SK-N-SH treated with all-trans-retinoic acid at 6 μM for 48 hours (cell line): Measurements from ENCODE around the gene SIRPB1.

Experiments
- ATAC-seq: fragments of 200-7000 bp; cut with Tn5 transposase; 3 replicates; pipeline ENCODE4 v1.9.1; 2020; ENCODE audit warnings: mild to moderate bottlenecking, moderate library complexity
- ARNTL ChIP-seq: fragments of 450-650 bp; formaldehyde crosslinking; IDR thresholded peaks from 2 replicates; pipeline ENCODE4 v1.5.0; 2020; ENCODE audit warnings: low read depth, mild to moderate bottlenecking, moderate library complexity, borderline replicate concordance
- BACH2 ChIP-seq: fragments of 250-450 bp; sonication (Bioruptor Pico); IDR thresholded peaks from 2 replicates; pipeline ENCODE4 v1.9.0; 2021; ENCODE audit warnings: mild to moderate bottlenecking, borderline replicate concordance
- CREB5 ChIP-seq: fragments of 250-450 bp; sonication (Bioruptor Pico); IDR thresholded peaks from 2 replicates; pipeline ENCODE4 v1.5.1; 2020; ENCODE audit warnings: low read depth, mild to moderate bottlenecking, moderate library complexity
- CSDC2 ChIP-seq: fragments of 250-450 bp; sonication (Bioruptor Pico); IDR thresholded peaks from 2 replicates; pipeline ENCODE4 v1.5.0; 2020; ENCODE audit warnings: mild to moderate bottlenecking, moderate library complexity
- CSRNP3 ChIP-seq: fragments of 250-450 bp; sonication (Bioruptor Pico); IDR thresholded peaks from 2 replicates; pipeline ENCODE4 v1.5.1; 2021; ENCODE audit warnings: mild to moderate bottlenecking, moderate library complexity
- ESRRG ChIP-seq: fragments of 250-450 bp; sonication (Bioruptor Pico); IDR thresholded peaks from 2 replicates; pipeline ENCODE4 v1.6.1; 2021; ENCODE audit warnings: mild to moderate bottlenecking
- GLIS3 ChIP-seq: fragments of 250-450 bp; sonication (Bioruptor Pico); IDR thresholded peaks from 2 replicates; pipeline ENCODE4 v1.5.0; 2020; ENCODE audit warnings: mild to moderate bottlenecking, moderate library complexity
- OSR1 ChIP-seq: fragments of 250-450 bp; sonication (Bioruptor Pico); IDR thresholded peaks from 2 replicates; pipeline ENCODE4 v1.8.0; 2022; ENCODE audit warnings: moderate library complexity, mild to moderate bottlenecking, inconsistent platforms
- PATZ1 ChIP-seq: fragments of 250-450 bp; sonication (Bioruptor Pico); IDR thresholded peaks from 2 replicates; pipeline ENCODE4 v1.8.0; 2020; ENCODE audit warnings: mild to moderate bottlenecking, moderate library complexity, borderline replicate concordance
- POU6F1 ChIP-seq: fragments of 250-450 bp; sonication (Bioruptor Pico); IDR thresholded peaks from 2 replicates; pipeline ENCODE4 v1.8.0; 2021; ENCODE audit warnings: low read depth, mild to moderate bottlenecking, moderate library complexity, borderline replicate concordance
- PPARA ChIP-seq: fragments of 250-450 bp; sonication (Bioruptor Pico); IDR thresholded peaks from 2 replicates; pipeline ENCODE4 v1.5.0; 2020; ENCODE audit warnings: mild to moderate bottlenecking, borderline replicate concordance
- SNAI2 ChIP-seq: fragments of 250-450 bp; sonication (Bioruptor Pico); IDR thresholded peaks from 2 replicates; pipeline ENCODE4 v1.5.0; 2020; ENCODE audit warnings: mild to moderate bottlenecking, moderate library complexity
- TCF4 ChIP-seq: fragments of 250-450 bp; sonication (Bioruptor Pico); IDR thresholded peaks from 2 replicates; pipeline ENCODE4 v1.8.0; 2021; ENCODE audit warnings: mild to moderate bottlenecking, moderate library complexity, borderline replicate concordance
- TSHZ2 ChIP-seq: fragments of 250-450 bp; sonication (Bioruptor Pico); IDR thresholded peaks from 2 replicates; pipeline ENCODE4 v1.5.0; 2020; ENCODE audit warnings: mild to moderate bottlenecking, moderate library complexity
- ZC3H10 ChIP-seq: fragments of 250-450 bp; sonication (Bioruptor Pico); IDR thresholded peaks from 2 replicates; pipeline ENCODE4 v1.5.1; 2021; ENCODE audit warnings: mild to moderate bottlenecking, moderate library complexity
- ZFP3 ChIP-seq: fragments of 250-450 bp; sonication (Bioruptor Pico); IDR thresholded peaks from 2 replicates; pipeline ENCODE4 v1.5.0; 2020; ENCODE audit warnings: mild to moderate bottlenecking, moderate library complexity
- ZFP30 ChIP-seq: fragments of 450-650 bp; formaldehyde crosslinking; IDR thresholded peaks from 2 replicates; pipeline ENCODE4 v1.5.0; 2022; ENCODE audit warnings: mild to moderate bottlenecking, moderate library complexity
- ZNF70 ChIP-seq: fragments of 450-650 bp; formaldehyde crosslinking; IDR thresholded peaks from 2 replicates; pipeline ENCODE4 v1.5.0; 2020; ENCODE audit warnings: mild to moderate bottlenecking, moderate library complexity
- ZNF8 ChIP-seq: fragments of 450-650 bp; formaldehyde crosslinking; IDR thresholded peaks from 2 replicates; pipeline ENCODE4 v1.5.0; 2020; ENCODE audit warnings: mild to moderate bottlenecking, moderate library complexity

The SIRPB1 gene

GRCh38 chr20:1661542-1662299 is 41.9 kb upstream of the SIRPB1 start:
- no peak for ATAC-seq
- TF ChIP-seq ESRRG: no peak
- TF ChIP-seq OSR1 (CRISPR knock-in tag): no peak
- no peak for TF ChIP-seq POU6F1 (CRISPR knock-in tag)
- no peak for TF ChIP-seq TSHZ2 (CRISPR knock-in tag)
- TF ChIP-seq ZC3H10 (CRISPR knock-in tag): no peak
- no peak for TF ChIP-seq CSRNP3 (CRISPR knock-in tag)
- no peak for TF ChIP-seq ZNF70 (CRISPR knock-in tag)
- TF ChIP-seq PPARA (CRISPR knock-in tag): no peak
- TF ChIP-seq ZNF8 (CRISPR knock-in tag): no peak
- TF ChIP-seq ARNTL (CRISPR knock-in tag): no peak
- no peak for TF ChIP-seq SNAI2 (CRISPR knock-in tag)
- TF ChIP-seq TCF4 (CRISPR knock-in tag): no peak
- TF ChIP-seq GLIS3: no peak
- no peak for TF ChIP-seq ZFP30 (CRISPR knock-in tag)
- no peak for TF ChIP-seq CSDC2 (CRISPR knock-in tag)
- TF ChIP-seq CREB5 (CRISPR knock-in tag): no peak

GRCh38 chr20:1660246-1660645 is 40.4 kb upstream of the SIRPB1 start:
- TF ChIP-seq OSR1 (CRISPR knock-in tag) (no peak), ZFP30 (CRISPR knock-in tag) (no peak), PATZ1 (CRISPR knock-in tag) (no peak), ZNF70 (CRISPR knock-in tag) (no peak), ZFP3 (CRISPR knock-in tag) (no peak), POU6F1 (CRISPR knock-in tag) (no peak), SNAI2 (CRISPR knock-in tag) (no peak), ARNTL (CRISPR knock-in tag) (no peak), TCF4 (CRISPR knock-in tag) (no peak), TSHZ2 (CRISPR knock-in tag) (no peak), CREB5 (CRISPR knock-in tag) (no peak), ZNF8 (CRISPR knock-in tag) (no peak), GLIS3 (no peak), CSRNP3 (CRISPR knock-in tag) (no peak), PPARA (CRISPR knock-in tag) (no peak), BACH2 (CRISPR knock-in tag) (no peak)
- no peak for ATAC-seq
